ENCODE measurements around the gene SLC12A4. TPM values are rescaled to one million over a fixed set of nuclear protein-coding genes. Genes with fewer than 3 reads are reported as not detected.
"Not testable (repeated sequence)": the region's sequence is repeated elsewhere in the genome, so short reads cannot be mapped to it uniquely, and the experiment has no call there.

The SLC12A4 gene
- total RNA-seq, 2 experiments from 2014 or later, result 47.7 to 51.2 TPM

DNA sequence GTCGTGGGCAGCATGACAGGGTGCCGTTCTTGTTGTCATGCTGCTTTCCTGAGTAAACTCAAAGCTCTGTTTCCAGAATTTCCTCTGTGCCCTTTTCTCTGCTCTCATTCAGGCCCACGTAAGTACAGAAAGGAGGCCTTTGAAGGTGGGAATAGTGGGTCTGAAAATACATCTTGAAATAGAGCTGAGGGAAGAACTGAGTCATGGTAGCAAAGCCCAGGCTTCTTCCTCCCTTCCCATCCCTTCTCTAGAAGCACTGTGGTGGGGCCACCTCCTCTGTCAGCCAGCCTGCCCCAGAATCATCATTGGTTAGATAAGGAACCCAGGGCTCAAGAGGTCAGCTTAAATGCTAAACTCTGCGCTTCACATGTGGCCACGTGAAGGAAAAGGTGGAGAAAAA is 46.2 kb downstream of the SLC12A4 start:
- Mint-ChIP-seq H3K27ac (peak overlapping the region; percentile 12), H3K9me3 (ENCODE audit: low read depth) (no peaks in the 10 kb centered on the region), H3K36me3 (peaks cover 3% of the 10 kb centered on the region), H3K27me3 (no peaks in the 10 kb centered on the region), H3K4me1 (peaks cover 20% of the 10 kb centered on the region), H3K4me3 (no peak overlapping the region)
- CTCF ChIA-PET, result interaction anchor here (1.7 to 4.5 kb wide), 3 partner anchors 20 to 106 kb away, joined by 4 to 24 read pairs (median 12); no protein-coding TSS in a partner anchor
- DNase-seq, result no peak
- ATAC-seq, result no peak

DNA sequence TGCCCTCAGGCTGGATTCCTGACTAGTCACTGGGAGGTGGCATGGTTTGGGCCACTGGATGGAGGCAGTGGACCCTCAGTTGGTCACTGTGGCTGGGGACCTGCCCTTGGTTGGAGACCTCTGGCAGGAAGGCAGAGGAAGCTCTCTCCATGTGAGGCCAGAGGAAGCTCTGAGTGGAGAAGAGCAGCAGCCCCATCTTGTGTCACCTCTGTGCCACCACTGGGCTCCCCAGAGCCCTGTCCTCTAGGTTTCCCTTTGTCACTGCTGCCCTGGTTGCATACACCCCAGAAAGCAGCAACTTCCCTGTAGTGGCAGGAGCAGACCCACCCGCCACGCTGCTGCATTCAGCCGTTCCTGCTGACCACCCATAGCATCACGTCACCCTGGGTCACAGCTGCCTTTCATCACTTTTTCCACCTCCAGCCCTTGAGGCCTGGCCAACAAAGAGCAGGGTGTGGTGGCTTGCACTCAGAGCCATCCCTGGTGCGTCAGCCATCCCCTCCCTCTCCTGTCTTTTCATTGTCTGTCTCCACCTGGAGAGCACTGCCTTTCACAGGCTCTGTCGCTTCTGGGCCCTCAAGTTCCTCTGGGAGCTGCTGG is 48.7 kb downstream of the SLC12A4 start:
- H3K4me1 Mint-ChIP-seq, result peaks cover 26% of the 10 kb centered on the region
- ATAC-seq, result peak; percentile 32
- no peak overlapping the region for H3K27ac Mint-ChIP-seq
- CTCF ChIA-PET, result interaction anchor here (0.6 to 2.5 kb wide), 6 partner anchors 9 to 248 kb away, joined by 3 to 12 read pairs (median 4); no protein-coding TSS in a partner anchor
- no peaks in the 10 kb centered on the region for H3K27me3 Mint-ChIP-seq
- peak; percentile 43 for DNase-seq
- H3K36me3 Mint-ChIP-seq, result peaks cover 3% of the 10 kb centered on the region
- H3K4me3 Mint-ChIP-seq, result no peak overlapping the region
- no peaks in the 10 kb centered on the region for H3K9me3 Mint-ChIP-seq (ENCODE audit: low read depth)

DNA sequence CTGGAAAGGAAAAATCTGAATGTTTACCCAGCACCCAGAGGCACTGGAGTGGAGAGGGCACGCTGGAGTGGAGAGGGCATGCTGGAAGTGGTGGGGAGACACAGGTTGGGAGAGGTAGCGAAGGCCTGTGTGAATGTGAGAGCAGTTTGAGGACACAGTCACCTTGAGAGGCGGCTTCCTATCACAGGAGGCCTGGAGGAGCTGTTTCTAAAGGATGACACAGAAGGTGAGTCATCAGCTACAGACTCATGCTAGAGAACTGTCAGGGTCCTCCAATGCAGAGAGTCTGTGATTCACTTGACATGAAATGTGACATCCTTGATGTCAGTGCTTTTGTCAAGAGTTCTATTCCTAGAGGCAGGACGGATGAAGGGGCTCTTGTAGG is 50.6 kb downstream of the SLC12A4 start:
- peaks cover 3% of the 10 kb centered on the region for H3K36me3 Mint-ChIP-seq
- no peak overlapping the region for H3K4me3 Mint-ChIP-seq
- no peaks in the 10 kb centered on the region for H3K9me3 Mint-ChIP-seq (ENCODE audit: low read depth)
- H3K4me1 Mint-ChIP-seq, result peaks cover 26% of the 10 kb centered on the region
- H3K27ac Mint-ChIP-seq, result peak overlapping the region; percentile 80
- no peaks in the 10 kb centered on the region for H3K27me3 Mint-ChIP-seq
- DNase-seq (peak; percentile 61), ATAC-seq (peak; percentile 94)
- CTCF ChIA-PET, result interaction anchor here (1.0 to 1.2 kb wide), 7 partner anchors 11 to 397 kb away, joined by 3 to 5 read pairs (median 3); partner anchors contain the start of gene PSMB10

DNA sequence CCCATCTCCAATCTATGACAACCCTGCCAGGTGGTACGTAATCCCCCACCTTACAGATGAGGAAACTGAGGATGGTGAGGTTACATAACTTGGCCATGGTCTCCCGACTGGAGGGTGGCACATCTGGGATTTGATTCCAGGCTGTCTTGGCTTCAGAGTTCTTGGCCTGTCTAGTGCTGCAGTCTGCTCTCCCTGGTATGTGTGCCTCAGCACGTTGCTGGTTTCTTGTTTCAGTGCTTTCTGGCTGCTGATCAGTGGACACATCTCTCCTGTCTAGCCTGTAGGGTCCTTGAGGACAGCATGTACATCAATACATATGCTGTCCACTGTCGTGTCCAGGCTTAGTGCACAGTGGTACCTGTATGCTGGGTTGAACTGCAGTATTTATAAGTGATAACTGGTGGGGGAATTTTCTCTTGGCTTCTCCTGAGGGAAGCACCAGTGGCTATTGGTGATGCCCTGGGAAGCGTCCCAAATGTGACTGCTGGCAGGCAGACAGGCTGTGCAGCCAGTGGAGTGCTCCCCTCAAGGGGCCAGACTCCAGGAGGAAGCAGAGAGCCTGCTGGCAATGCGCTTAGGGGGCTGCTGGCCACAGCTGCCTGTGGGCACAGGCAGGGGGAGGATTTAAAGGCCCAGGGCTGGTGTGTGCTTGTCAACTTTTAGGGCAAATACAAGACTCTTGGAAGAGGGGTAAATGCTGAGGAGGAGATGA is 51.1 kb downstream of the SLC12A4 start:
- Mint-ChIP-seq H3K4me1 (peaks cover 26% of the 10 kb centered on the region), H3K36me3 (peaks cover 3% of the 10 kb centered on the region), H3K9me3 (ENCODE audit: low read depth) (no peaks in the 10 kb centered on the region), H3K4me3 (no peak overlapping the region), H3K27ac (peak overlapping the region; percentile 80), H3K27me3 (no peaks in the 10 kb centered on the region)
- CTCF ChIA-PET, result interaction anchor here (1.0 to 1.2 kb wide), 6 partner anchors 11 to 397 kb away, joined by 3 to 5 read pairs (median 3); partner anchors contain the start of gene PSMB10
- ATAC-seq, result no peak
- DNase-seq, result no peak

DNA sequence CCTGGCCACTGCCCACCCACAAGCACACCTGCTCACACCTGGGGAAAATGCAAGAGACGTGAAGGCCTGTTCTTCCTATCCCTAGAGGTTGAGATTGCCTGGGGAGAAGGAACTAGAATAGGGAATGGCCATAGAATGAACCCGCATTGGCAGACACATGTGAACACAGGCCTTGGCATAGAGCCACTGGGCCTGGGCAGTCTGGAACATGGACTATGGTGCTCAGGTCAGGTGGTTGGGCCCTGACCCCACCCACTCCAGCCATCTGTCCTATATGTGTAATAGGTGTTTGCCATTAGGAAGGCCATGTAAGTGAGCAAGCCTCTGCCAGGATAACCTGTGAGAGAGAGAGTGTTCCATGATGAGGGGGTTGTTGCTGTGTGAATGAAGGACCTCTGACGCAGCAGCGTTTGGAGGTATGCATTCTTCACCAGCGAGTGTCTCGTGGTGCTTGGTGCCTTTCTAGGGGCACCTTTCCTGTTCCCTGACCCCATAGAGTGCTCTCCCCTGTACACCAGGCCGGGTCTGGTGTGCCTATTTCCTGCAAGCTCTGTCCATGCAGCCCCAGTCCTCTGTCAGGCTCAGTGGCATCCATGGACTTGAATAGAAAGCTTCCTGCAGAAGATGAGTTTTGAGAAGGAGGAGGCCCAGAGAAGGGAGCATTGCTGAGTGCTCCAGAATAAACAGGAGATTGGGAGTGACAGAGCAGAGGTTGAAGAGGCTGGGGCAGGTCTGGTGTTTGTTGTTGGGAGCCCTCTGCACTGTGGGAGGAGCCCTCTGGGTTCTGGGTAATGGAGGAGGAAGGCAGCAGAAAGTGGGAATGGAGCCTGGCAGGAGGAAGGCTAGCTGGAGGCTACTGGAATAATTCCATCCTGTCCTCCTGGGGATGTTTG is 52.4 kb downstream of the SLC12A4 start:
- DNase-seq (no peak), ATAC-seq (no peak)
- peaks cover 19% of the 10 kb centered on the region for H3K4me1 Mint-ChIP-seq
- CTCF ChIA-PET, result interaction anchor here (0.8 to 0.9 kb wide), 2 partner anchors 12 to 16 kb away, joined by 3 read pairs; no protein-coding TSS in a partner anchor
- no peaks in the 10 kb centered on the region for H3K27me3 Mint-ChIP-seq
- H3K27ac Mint-ChIP-seq, result peak overlapping the region; percentile 52
- peaks cover 3% of the 10 kb centered on the region for H3K36me3 Mint-ChIP-seq
- no peak overlapping the region for H3K4me3 Mint-ChIP-seq
- H3K9me3 Mint-ChIP-seq (ENCODE audit: low read depth), result no peaks in the 10 kb centered on the region

DNA sequence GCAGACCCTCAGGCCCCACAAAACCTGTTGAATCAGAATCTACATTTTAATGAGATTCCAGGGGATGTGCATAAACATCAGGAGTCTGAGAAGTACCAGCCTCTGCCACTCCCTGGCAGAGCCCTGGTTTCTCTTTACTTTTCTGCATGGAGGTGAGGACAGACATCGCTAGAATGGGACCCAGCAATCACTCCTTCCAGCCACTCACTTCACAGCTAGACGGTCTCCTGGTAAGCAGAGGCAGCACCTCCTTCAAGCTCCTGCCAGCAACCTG is 53.0 kb downstream of the SLC12A4 start:
- not testable (repeated sequence) for H3K9me3 Mint-ChIP-seq (ENCODE audit: low read depth); ATAC-seq; H3K36me3 Mint-ChIP-seq; H3K27ac Mint-ChIP-seq; DNase-seq; H3K4me3 Mint-ChIP-seq; H3K27me3 Mint-ChIP-seq
- CTCF ChIA-PET, result interaction anchor here (0.8 to 2.4 kb wide), 3 partner anchors 13 to 21 kb away, joined by 3 to 10 read pairs (median 3); partner anchors contain the start of gene PSMB10
- H3K4me1 Mint-ChIP-seq, result peaks cover 22% of the 10 kb centered on the region

DNA sequence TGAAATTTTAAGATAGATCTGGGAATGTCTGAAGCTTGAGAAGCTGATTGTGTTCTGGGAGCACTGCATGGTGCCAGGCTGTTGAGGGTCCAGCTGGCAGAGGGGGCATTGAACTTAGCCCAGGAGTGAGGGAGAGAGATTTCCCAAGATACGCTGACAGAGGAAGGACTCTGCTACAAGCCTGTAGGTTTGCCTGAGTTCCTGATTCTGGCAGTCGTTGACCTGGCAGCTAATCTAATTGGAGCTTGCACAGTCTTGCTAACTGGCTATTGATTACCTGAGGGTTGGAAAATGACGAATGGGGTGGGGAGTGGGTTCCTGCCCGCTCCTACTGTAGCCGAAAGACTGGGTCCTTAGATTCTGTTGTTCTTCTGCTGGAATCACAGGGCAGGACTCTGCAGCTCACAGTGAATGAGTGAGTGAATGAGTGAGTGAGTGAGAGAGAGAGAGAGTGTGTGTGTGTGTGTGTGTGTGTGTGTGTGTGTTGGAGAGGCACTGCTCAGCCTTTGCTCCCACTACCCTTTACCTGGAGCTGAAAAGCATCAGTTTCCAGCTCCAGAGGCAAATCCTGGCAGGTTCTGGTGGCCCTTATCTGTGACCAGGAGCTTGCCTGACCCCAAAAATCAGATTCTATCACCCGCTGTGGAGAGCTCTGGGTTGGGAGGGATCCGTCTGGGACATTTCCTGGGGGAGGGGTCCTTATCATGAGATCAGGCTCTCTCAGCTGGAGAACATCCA is 53.5 kb downstream of the SLC12A4 start:
- H3K27ac Mint-ChIP-seq, result no peak overlapping the region
- peaks cover 1% of the 10 kb centered on the region for H3K36me3 Mint-ChIP-seq
- H3K9me3 Mint-ChIP-seq (ENCODE audit: low read depth), result no peaks in the 10 kb centered on the region
- H3K4me3 Mint-ChIP-seq, result no peak overlapping the region
- CTCF ChIA-PET, result interaction anchor here (0.8 to 2.4 kb wide), 4 partner anchors 13 to 99 kb away, joined by 3 to 10 read pairs (median 5); partner anchors contain the start of gene PSMB10
- DNase-seq (no peak), ATAC-seq (no peak)
- no peaks in the 10 kb centered on the region for H3K27me3 Mint-ChIP-seq
- peaks cover 27% of the 10 kb centered on the region for H3K4me1 Mint-ChIP-seq

DNA sequence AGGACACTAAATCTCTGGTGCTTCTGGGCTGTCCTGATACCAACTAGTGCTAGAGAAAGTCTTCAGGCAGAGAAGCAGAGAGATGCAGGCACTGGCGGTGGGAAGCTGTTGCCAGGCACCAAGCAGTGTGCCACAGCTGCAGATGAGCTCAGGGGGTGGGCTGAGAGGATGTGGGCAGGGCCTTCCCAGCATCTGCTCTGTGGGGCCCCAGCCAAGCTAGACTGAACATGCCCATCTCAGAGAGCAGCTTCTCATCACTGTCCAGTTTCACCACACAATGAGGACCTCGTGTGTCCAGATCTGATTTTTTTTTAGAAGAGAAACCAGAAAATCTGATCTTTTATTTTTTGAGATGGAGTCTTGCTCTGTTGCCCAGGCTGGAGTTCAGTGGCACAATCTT is 58.3 kb downstream of the SLC12A4 start:
- DNase-seq, result peak; percentile 73
- no peak overlapping the region for H3K4me3 Mint-ChIP-seq
- peaks cover 4% of the 10 kb centered on the region for H3K36me3 Mint-ChIP-seq
- H3K9me3 Mint-ChIP-seq (ENCODE audit: low read depth), result no peaks in the 10 kb centered on the region
- CTCF ChIA-PET, result interaction anchor here (0.7 to 3.1 kb wide), 8 partner anchors 18 to 131 kb away, joined by 3 to 13 read pairs (median 5); no protein-coding TSS in a partner anchor
- no peaks in the 10 kb centered on the region for H3K27me3 Mint-ChIP-seq
- H3K27ac Mint-ChIP-seq, result peak overlapping the region; percentile 47
- peak; percentile 95 for ATAC-seq
- peaks cover 17% of the 10 kb centered on the region for H3K4me1 Mint-ChIP-seq

DNA sequence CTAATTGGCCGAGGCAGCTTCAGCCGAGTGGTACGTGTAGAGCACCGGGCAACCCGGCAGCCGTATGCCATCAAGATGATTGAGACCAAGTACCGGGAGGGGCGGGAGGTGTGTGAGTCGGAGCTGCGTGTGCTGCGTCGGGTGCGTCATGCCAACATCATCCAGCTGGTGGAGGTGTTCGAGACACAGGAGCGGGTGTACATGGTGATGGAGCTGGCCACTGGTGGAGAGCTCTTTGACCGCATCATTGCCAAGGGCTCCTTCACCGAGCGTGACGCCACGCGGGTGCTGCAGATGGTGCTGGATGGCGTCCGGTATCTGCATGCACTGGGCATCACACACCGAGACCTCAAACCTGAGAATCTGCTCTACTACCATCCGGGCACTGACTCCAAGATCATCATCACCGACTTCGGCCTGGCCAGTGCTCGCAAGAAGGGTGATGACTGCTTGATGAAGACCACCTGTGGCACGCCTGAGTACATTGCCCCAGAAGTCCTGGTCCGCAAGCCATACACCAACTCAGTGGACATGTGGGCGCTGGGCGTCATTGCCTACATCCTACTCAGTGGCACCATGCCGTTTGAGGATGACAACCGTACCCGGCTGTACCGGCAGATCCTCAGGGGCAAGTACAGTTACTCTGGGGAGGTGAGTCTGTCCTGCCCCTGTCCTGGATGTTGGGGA is 59.2 kb downstream of the SLC12A4 start:
- Mint-ChIP-seq H3K4me1 (peaks cover 17% of the 10 kb centered on the region), H3K27ac (peak overlapping the region; percentile 47), H3K9me3 (ENCODE audit: low read depth) (no peaks in the 10 kb centered on the region), H3K27me3 (no peaks in the 10 kb centered on the region), H3K4me3 (no peak overlapping the region), H3K36me3 (peaks cover 4% of the 10 kb centered on the region)
- no peak for ATAC-seq
- CTCF ChIA-PET, result interaction anchor here (1.0 kb wide), 1 partner anchor 93 kb away, joined by 4 read pairs; no protein-coding TSS in a partner anchor
- no peak for DNase-seq

DNA sequence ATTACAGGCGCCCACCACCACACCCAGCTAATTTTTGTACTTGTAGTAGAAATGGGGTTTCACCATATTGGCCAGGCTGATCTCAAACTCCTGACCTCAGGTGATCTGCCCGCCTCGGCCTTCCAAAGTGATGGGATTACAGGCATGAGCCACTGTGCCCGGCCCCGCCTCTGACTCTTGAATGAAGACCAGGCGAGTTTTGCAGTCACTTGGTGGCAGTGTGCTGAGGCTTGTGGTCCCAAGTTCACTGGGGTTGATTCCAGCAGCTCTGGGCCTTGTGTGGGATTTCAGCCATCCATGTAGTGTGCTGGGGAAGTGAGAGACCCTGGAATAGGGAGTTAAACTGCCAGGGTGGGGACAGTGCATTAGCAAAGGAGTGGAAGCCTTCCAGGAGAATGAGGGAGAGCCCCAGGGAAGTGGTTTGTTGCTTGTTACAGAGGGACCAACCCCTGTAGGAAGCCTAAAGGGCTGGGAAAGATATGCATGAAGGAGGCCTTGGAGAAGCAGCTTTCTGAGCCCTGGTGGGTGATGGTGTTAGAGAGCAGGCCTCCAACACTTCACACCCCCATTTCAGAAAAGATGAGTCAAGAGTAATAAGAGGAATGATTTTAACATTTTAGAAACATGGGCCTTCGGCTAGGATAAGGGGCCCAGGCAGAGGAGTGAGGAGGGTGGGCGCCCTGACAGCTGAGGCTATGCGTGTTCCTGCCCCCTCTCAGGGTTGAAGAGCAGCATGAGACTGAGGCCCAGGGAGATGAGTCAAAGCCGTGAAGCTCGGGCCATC is 60.8 kb downstream of the SLC12A4 start:
- DNase-seq, result no peak
- CTCF ChIA-PET, result interaction anchor here (1.7 kb wide), 1 partner anchor 24 kb away, joined by 7 read pairs; no protein-coding TSS in a partner anchor
- Mint-ChIP-seq H3K4me1 (peaks cover 17% of the 10 kb centered on the region), H3K9me3 (ENCODE audit: low read depth) (no peaks in the 10 kb centered on the region), H3K27ac (peak overlapping the region; percentile 0), H3K27me3 (no peaks in the 10 kb centered on the region), H3K4me3 (no peak overlapping the region), H3K36me3 (peaks cover 4% of the 10 kb centered on the region)
- no peak for ATAC-seq

DNA sequence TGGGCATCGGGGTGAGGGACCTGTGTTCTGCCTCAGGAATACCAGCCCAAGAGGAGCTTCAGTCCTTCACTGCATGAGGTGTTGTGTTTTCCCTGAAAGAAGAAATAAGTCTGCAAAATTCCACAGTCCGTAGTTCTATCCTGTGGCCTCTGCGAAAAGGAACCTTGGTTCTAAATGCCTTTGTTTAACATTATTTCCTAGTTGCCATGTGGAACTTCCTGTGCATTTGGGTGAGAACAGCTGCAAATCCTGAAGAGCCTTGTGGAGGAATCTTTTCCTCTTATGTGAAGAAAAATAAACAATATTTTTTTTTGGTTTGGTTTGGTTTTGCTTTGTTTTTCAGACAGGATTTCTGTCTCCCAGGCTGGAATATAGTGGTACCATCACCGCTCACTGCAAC is 65.6 kb downstream of the SLC12A4 start:
- CTCF ChIA-PET, result interaction anchor here (0.6 to 1.9 kb wide), 2 partner anchors 84 to 86 kb away, joined by 4 to 7 read pairs; no protein-coding TSS in a partner anchor

More for the DNA sequence above, 65.6 kb downstream of the SLC12A4 start:
- DNase-seq (no peak), ATAC-seq (no peak)
- Mint-ChIP-seq H3K4me1 (no peaks in the 10 kb centered on the region), H3K27ac (no peak overlapping the region), H3K36me3 (no peaks in the 10 kb centered on the region), H3K27me3 (no peaks in the 10 kb centered on the region), H3K9me3 (ENCODE audit: low read depth) (no peaks in the 10 kb centered on the region), H3K4me3 (no peak overlapping the region)
